B cell (primary cell): ENCODE measurements around the gene PSME2. TPM values are rescaled to one million over a fixed set of nuclear protein-coding genes. Genes with fewer than 3 reads are reported as not detected.

Experiments used
- ATAC-seq: fragments of 200-7000 bp; cut with Tn5 transposase; one replicate; pipeline ENCODE4 v1.10.0; 2021; ENCODE audit warnings: low read depth, mild to moderate bottlenecking, moderate number of reproducible peaks, moderate library complexity
- CTCF ChIA-PET: fragments of 350-600 bp; sonication (Branson Sonifier 250); formaldehyde crosslinking; loops from one replicate; lab custom pipeline; 2021; ENCODE audit warnings: antibody characterized with exemption, inconsistent platforms; lab: Charles Lee
- POLR2A ChIA-PET: fragments of 350-600 bp; sonication (Branson Sonifier 250); formaldehyde crosslinking; loops from one replicate; lab custom pipeline; 2021; ENCODE audit warnings: antibody characterized with exemption; lab: Charles Lee
- DNase-seq: peaks from one replicate; pipeline ENCODE4 v3.0.0; 2013
- H2AFZ ChIP-seq: 2 replicates; pipeline ENCODE4 v1.6.1; 2012; ENCODE audit warnings: mild to moderate bottlenecking, low read depth, low read length; ENCODE audit not compliant: insufficient read depth, poor library complexity, severe bottlenecking
- H3K27ac ChIP-seq, 2 donors: 1 replicate in 1 of 2; 2 replicates in 1 of 2; pipeline ENCODE4 v1.5.1; 2012 to 2013; ENCODE audit warnings: low read length in 2 of 2, mild to moderate bottlenecking in 2 of 2, moderate library complexity in 1 of 2
- H3K27me3 ChIP-seq, 4 experiments: fragments of 200-600 bp in 1 of 4; sonication (generic) in 1 of 4; replicated peaks in 1 of 4; 1 replicate in 2 of 4; 2 replicates in 2 of 4; pipeline versions ENCODE4 v1.6.1 to v1.7.0; 2013 to 2016; ENCODE audit warnings: low read length in 3 of 4, mild to moderate bottlenecking in 2 of 4, mixed read lengths in 1 of 4, moderate library complexity in 1 of 4; ENCODE audit not compliant: insufficient read depth in 4 of 4, control insufficient read depth in 3 of 4; ENCODE audit errors: control extremely low read depth in 1 of 4
- H3K36me3 ChIP-seq, 2 experiments: replicated peaks in 1 of 2; 1 replicate in 1 of 2; 2 replicates in 1 of 2; pipeline versions ENCODE4 v1.6.1 to v1.7.1; 2013; ENCODE audit warnings: low read length in 1 of 2; ENCODE audit not compliant: insufficient read depth in 2 of 2, control insufficient read depth in 1 of 2; ENCODE audit errors: control extremely low read depth in 1 of 2, extremely low read depth in 1 of 2
- H3K4me1 ChIP-seq, 2 donors: fragments of 200-600 bp in 1 of 2; sonication (generic) in 1 of 2; 1 replicate in 1 of 2; 2 replicates in 1 of 2; pipeline versions ENCODE4 v1.5.1 to v1.6.1; 2013 to 2017; ENCODE audit warnings: low read length in 2 of 2; ENCODE audit not compliant: control insufficient read depth in 2 of 2, insufficient read depth in 2 of 2
- H3K4me2 ChIP-seq: replicated peaks from 2 replicates; pipeline ENCODE3; 2012; ENCODE audit warnings: mild to moderate bottlenecking, low read depth, low read length; ENCODE audit not compliant: poor library complexity, severe bottlenecking
- H3K4me3 ChIP-seq, 5 experiments: fragments of 200-600 bp in 1 of 5; sonication (generic) in 1 of 5; 1 replicate in 3 of 5; 2 replicates in 2 of 5; pipeline versions ENCODE4 v1.5.1 to v1.7.0; 2011 to 2016; ENCODE audit warnings: low read length in 4 of 5, mild to moderate bottlenecking in 4 of 5, low read depth in 2 of 5, control low read depth in 1 of 5, moderate library complexity in 1 of 5; ENCODE audit not compliant: insufficient read depth in 1 of 5; ENCODE audit errors: control extremely low read depth in 1 of 5, extremely low read depth in 1 of 5
- H3K79me2 ChIP-seq: fragments of 200-600 bp; sonication (generic); one replicate; pipeline ENCODE4 v1.6.0; 2016; ENCODE audit warnings: low read length; ENCODE audit not compliant: control insufficient read depth, insufficient read depth
- H3K9ac ChIP-seq: fragments of 200-600 bp; sonication (generic); 2 replicates; pipeline ENCODE4 v1.6.1; 2017; ENCODE audit warnings: mild to moderate bottlenecking, low read length, moderate library complexity
- H3K9me3 ChIP-seq, 3 donors: one replicate each; pipeline versions ENCODE4 v1.6.1 to v1.7.1; 2013; ENCODE audit warnings: low read length in 2 of 3; ENCODE audit not compliant: control insufficient read depth in 2 of 3, insufficient read depth in 1 of 3; ENCODE audit errors: control extremely low read depth in 1 of 3
- H4K20me1 ChIP-seq: 2 replicates; pipeline ENCODE4 v1.6.0; 2012; ENCODE audit warnings: mild to moderate bottlenecking, low read length; ENCODE audit not compliant: insufficient read depth, control insufficient read depth, poor library complexity, severe bottlenecking
- H3K27ac Mint-ChIP-seq: one replicate; pipeline ENCODE4 v1.8.0; 2021; ENCODE audit warnings: mixed read lengths
- H3K27me3 Mint-ChIP-seq: one replicate; pipeline ENCODE4 v1.8.0; 2021; ENCODE audit warnings: mixed read lengths
- H3K4me1 Mint-ChIP-seq: one replicate; pipeline ENCODE4 v1.8.0; 2021; ENCODE audit warnings: mixed read lengths
- H3K4me3 Mint-ChIP-seq: one replicate; pipeline ENCODE4 v1.8.0; 2021; ENCODE audit warnings: mixed read lengths
- H3K9me3 Mint-ChIP-seq: one replicate; pipeline ENCODE4 v1.8.0; 2022; ENCODE audit warnings: mixed read lengths; ENCODE audit not compliant: insufficient read depth
- CTCF ChIP-seq: fragments of 200-600 bp; IDR thresholded peaks from one replicate; pipeline ENCODE4 v1.8.0; 2022; ENCODE audit warnings: antibody characterized with exemption, mild to moderate bottlenecking
- EZH2 ChIP-seq: IDR thresholded peaks from 2 replicates; pipeline ENCODE4 v1.6.1; 2012; ENCODE audit warnings: borderline replicate concordance, low read depth, mild to moderate bottlenecking, moderate library complexity, low read length; ENCODE audit not compliant: insufficient read depth, poor library complexity, severe bottlenecking
- WGBS: methylation state at CpG from one replicate; pipeline ENCODE4 v1.1.5; 2013; ENCODE audit warnings: missing lambda C conversion rate; ENCODE audit not compliant: insufficient coverage; 5-methylcytosine and 5-hydroxymethylcytosine counted together
- intact Hi-C: fragments of 100-400 bp; cut with micrococcal nuclease; formaldehyde crosslinking; loops from one replicate; pipeline ENCODE4 v1.10.0; 2022
- polyA plus RNA-seq: library from polyadenylated mRNA; depleted of rRNA; stranded (reverse); fragments of >200 nt; gene quantifications from 2 replicates; pipeline ENCODE4 v1.2.3, GENCODE V29; 2012
- total RNA-seq, 2 donors: library from RNA; stranded (reverse); fragments of 120-200 nt in 1 of 2; gene quantifications; 1 replicate in 1 of 2; 2 replicates in 1 of 2; pipeline versions ENCODE4 v1.2.3 to v1.2.4, GENCODE V29; 2013 to 2022

Gene PSME2
- total and polyA plus RNA-seq, 2 donors (not counting 1 experiment from before 2014, with no cell fraction given): 126 to 141 TPM

GRCh38 chr14:24146978-24147760 lies 759 bp upstream of the PSME2 start, which contains the start of gene RNF31:
RNF31 (plus strand) TSS chr14:24147498; CDS start chr14:24147699, 201 bp downstream.
- DNase-seq (peak; percentile 98), ATAC-seq (peak; percentile 84)
- Histone ChIP-seq H3K4me1 (peaks cover 21 to 35% of the 10 kb centered on the region in 2 donors), H3K9me3 (no peaks in the 10 kb centered on the region), H3K4me2 (peak within 1 kb of the TSS; percentile 90), H2AFZ (peak within 1 kb of the TSS; percentile 83), H3K79me2 (peaks cover 85% of the 10 kb centered on the region), H3K27me3 (no peaks in the 10 kb centered on the region), H3K36me3 (peaks cover 2 to 58% of the 10 kb centered on the region in 2 experiments), H3K4me3 (peak within 1 kb of the TSS; percentile 83 to 95 (median 94)), H4K20me1 (peaks cover 45% of the 10 kb centered on the region), H3K27ac (peak within 1 kb of the TSS; percentile 77 to 90), H3K9ac (peak within 1 kb of the TSS; percentile 83)
- H3K9me3 Mint-ChIP-seq: no peaks in the 10 kb centered on the region
- CTCF ChIA-PET: interaction anchor here (0.6 to 6.2 kb wide), 15 partner anchors 11 to 587 kb away, joined by 3 to 62 read pairs (median 5); partner anchors contain the start of genes DCAF11, IRF9, MDP1 and NRL
- H3K27me3 Mint-ChIP-seq: no peaks in the 10 kb centered on the region
- no peak for TF ChIP-seq EZH2
- no peak for TF ChIP-seq CTCF
- intact Hi-C loops: loop anchor here (1.0 to 10.0 kb wide), 13 partner anchors 11 to 1052 kb away; partner anchors contain the start of genes ACIN1, C14orf119, CHMP4A and DCAF11
- peak within 1 kb of the TSS; percentile 95 for H3K27ac Mint-ChIP-seq
- WGBS: under 1% methylated on average over 55 of the region's 57 CpGs
- H3K4me3 Mint-ChIP-seq: peak within 1 kb of the TSS; percentile 95
- peaks cover 50% of the 10 kb centered on the region for H3K4me1 Mint-ChIP-seq
- POLR2A ChIA-PET: interaction anchor here (0.6 to 4.1 kb wide), 16 partner anchors 9 to 285 kb away, joined by 3 to 43 read pairs (median 4); partner anchors contain the start of genes CHMP4A, DCAF11, IRF9 and NRL
